Right lobe of liver (tissue), 4 donors: ENCODE results near the gene ANAPC7.

Experiments used
- POLR2A ChIP-seq: fragments of 450-650 bp; IDR thresholded peaks from one replicate; pipeline ENCODE4 v1.6.1; 2017; ENCODE audit warnings: antibody characterized with exemption, mild to moderate bottlenecking
- TF ChIP-seq, protein P1 (sequence below), 4 donors: fragments of 200-600 bp in 3 of 4; fragments of 450-650 bp in 1 of 4; IDR thresholded peaks; one replicate each; pipeline versions ENCODE4 v1.5.1 to v1.8.0; 2016 to 2022; ENCODE audit warnings: antibody characterized with exemption in 4 of 4, mild to moderate bottlenecking in 2 of 4
- donor health status: DM: no; HTN: no; CAD: no.
- donor health status: DM: no; HTN: no; CAD: no.
- donor health status: DM: no; HTN: yes; CAD: no.

GRCh38 chr12:110373425-110373824 is 30.1 kb downstream of the ANAPC7 start:
- TF ChIP-seq, protein P1, sequence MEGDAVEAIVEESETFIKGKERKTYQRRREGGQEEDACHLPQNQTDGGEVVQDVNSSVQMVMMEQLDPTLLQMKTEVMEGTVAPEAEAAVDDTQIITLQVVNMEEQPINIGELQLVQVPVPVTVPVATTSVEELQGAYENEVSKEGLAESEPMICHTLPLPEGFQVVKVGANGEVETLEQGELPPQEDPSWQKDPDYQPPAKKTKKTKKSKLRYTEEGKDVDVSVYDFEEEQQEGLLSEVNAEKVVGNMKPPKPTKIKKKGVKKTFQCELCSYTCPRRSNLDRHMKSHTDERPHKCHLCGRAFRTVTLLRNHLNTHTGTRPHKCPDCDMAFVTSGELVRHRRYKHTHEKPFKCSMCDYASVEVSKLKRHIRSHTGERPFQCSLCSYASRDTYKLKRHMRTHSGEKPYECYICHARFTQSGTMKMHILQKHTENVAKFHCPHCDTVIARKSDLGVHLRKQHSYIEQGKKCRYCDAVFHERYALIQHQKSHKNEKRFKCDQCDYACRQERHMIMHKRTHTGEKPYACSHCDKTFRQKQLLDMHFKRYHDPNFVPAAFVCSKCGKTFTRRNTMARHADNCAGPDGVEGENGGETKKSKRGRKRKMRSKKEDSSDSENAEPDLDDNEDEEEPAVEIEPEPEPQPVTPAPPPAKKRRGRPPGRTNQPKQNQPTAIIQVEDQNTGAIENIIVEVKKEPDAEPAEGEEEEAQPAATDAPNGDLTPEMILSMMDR (IDR thresholded peaks at IDR 0.05): no peak
- no peak for TF ChIP-seq POLR2A
